ENCODE data around the gene KDM7A. TPM values are rescaled to one million over a fixed set of nuclear protein-coding genes. Genes with fewer than 3 reads are reported as not detected.

Gene KDM7A
- total RNA-seq, 1 experiment from 2014 or later, result 6.6 TPM

GRCh38 chr7:140047197-140047596, 129.6 kb downstream of the KDM7A start:
- no CpG with 5 or more reads among the region's 3 CpGs for WGBS (ENCODE audit: extremely low coverage, insufficient read length, low lambda C conversion rate)
- Mint-ChIP-seq H3K9me3 (no peaks in the 10 kb centered on the region), H3K4me1 (no peaks in the 10 kb centered on the region), H3K36me3 (ENCODE audit: insufficient read depth in 1 of 3, low read depth in 3 of 3) (peaks cover 0 to 8% (median 0%) of the 10 kb centered on the region in 3 experiments; a peak in 3 of 7 replicates), H3K27ac (no peak overlapping the region), H3K4me3 (no peak overlapping the region), H3K27me3 (ENCODE audit: low read depth) (no peaks in the 10 kb centered on the region)
- no peak overlapping the region for H3K18ac ChIP-seq (ENCODE audit: insufficient read length, low read depth, low read length)
- H3K4me2 ChIP-seq (ENCODE audit: insufficient read depth, insufficient read length, low read length), result no peak overlapping the region
- H4K5ac ChIP-seq (ENCODE audit: insufficient read length, low read depth, low read length), result no peak overlapping the region
- no peaks in the 10 kb centered on the region for H4K20me1 ChIP-seq (ENCODE audit: control insufficient read depth, insufficient read depth, insufficient read length)
- no peaks in the 10 kb centered on the region for H3K27me3 ChIP-seq (ENCODE audit: insufficient read depth, low read length)
- no peak overlapping the region for H3K4ac ChIP-seq (ENCODE audit: low read depth, low read length)
- H2BK5ac ChIP-seq (ENCODE audit: insufficient read length, low read length), result no peak overlapping the region
- H3K23ac ChIP-seq (ENCODE audit: insufficient read length, low read depth, low read length), result no peak overlapping the region
- no peaks in the 10 kb centered on the region for H3K9me3 ChIP-seq (ENCODE audit: control insufficient read depth, low read depth, low read length)
- H2BK15ac ChIP-seq (ENCODE audit: low read depth, low read length), result no peak overlapping the region
- no peaks in the 10 kb centered on the region for H3K79me2 ChIP-seq (ENCODE audit: insufficient read depth, low read length)
- no peaks in the 10 kb centered on the region for H3K79me1 ChIP-seq (ENCODE audit: insufficient read depth, low read depth, low read length, poor library complexity, severe bottlenecking)
- H3K14ac ChIP-seq (ENCODE audit: insufficient read depth, low read length), result no peak overlapping the region
- no peak overlapping the region for H3K9ac ChIP-seq (ENCODE audit: extremely low read depth, insufficient read length, low read length)
- H3K27ac ChIP-seq (ENCODE audit: insufficient read length, low read depth, low read length), result no peak overlapping the region
- H2BK120ac ChIP-seq (ENCODE audit: low read depth, low read length, poor library complexity, severe bottlenecking), result no peak overlapping the region
- H3K4me1 ChIP-seq (ENCODE audit: insufficient read depth, low read length), result no peaks in the 10 kb centered on the region
- no peak overlapping the region for H3K56ac ChIP-seq (ENCODE audit: insufficient read length, low read depth, low read length)
- H2BK20ac ChIP-seq (ENCODE audit: low read depth, low read length, poor library complexity, severe bottlenecking), result no peak overlapping the region
- H2BK12ac ChIP-seq (ENCODE audit: insufficient read length, low read depth, low read length), result no peak overlapping the region
- no peak overlapping the region for H4K8ac ChIP-seq (replicated peaks; ENCODE audit: insufficient read length, low read depth, low read length)
- no peak overlapping the region for H3T11ph ChIP-seq (ENCODE audit: low read length)
- no peaks in the 10 kb centered on the region for H3K23me2 ChIP-seq (ENCODE audit: insufficient read length, low read depth, low read length, poor library complexity, severe bottlenecking)
- H2AFZ ChIP-seq (ENCODE audit: low read length), result no peak overlapping the region
- TF ChIP-seq, protein P1, sequence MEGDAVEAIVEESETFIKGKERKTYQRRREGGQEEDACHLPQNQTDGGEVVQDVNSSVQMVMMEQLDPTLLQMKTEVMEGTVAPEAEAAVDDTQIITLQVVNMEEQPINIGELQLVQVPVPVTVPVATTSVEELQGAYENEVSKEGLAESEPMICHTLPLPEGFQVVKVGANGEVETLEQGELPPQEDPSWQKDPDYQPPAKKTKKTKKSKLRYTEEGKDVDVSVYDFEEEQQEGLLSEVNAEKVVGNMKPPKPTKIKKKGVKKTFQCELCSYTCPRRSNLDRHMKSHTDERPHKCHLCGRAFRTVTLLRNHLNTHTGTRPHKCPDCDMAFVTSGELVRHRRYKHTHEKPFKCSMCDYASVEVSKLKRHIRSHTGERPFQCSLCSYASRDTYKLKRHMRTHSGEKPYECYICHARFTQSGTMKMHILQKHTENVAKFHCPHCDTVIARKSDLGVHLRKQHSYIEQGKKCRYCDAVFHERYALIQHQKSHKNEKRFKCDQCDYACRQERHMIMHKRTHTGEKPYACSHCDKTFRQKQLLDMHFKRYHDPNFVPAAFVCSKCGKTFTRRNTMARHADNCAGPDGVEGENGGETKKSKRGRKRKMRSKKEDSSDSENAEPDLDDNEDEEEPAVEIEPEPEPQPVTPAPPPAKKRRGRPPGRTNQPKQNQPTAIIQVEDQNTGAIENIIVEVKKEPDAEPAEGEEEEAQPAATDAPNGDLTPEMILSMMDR (conservative IDR thresholded peaks at IDR 0.05), result no peak
- H2AK5ac ChIP-seq (ENCODE audit: insufficient read length, low read length), result no peak overlapping the region
- no peak overlapping the region for H4K91ac ChIP-seq (ENCODE audit: insufficient read length, low read depth, low read length)
- DNase-seq, result no peak

All from H9 (cell line).